Osteoblast (primary cell): ENCODE measurements around the gene SART3. TPM values are rescaled to one million over a fixed set of nuclear protein-coding genes. Genes with fewer than 3 reads are reported as not detected.
"Not testable (repeated sequence)": the region's sequence is repeated elsewhere in the genome, so short reads cannot be mapped to it uniquely, and the experiment has no call there.

Source experiments
- DNase-seq: peaks from one replicate; pipeline ENCODE4 v3.0.0; 2011; ENCODE audit warnings: low spot score, mixed read lengths; ENCODE audit not compliant: insufficient read length; ENCODE audit errors: missing footprints
- H2AFZ ChIP-seq: 2 replicates; pipeline ENCODE4 v1.6.0; 2011; ENCODE audit warnings: mild to moderate bottlenecking, low read length
- H3K27ac ChIP-seq: 2 replicates; pipeline ENCODE4 v1.5.1; 2011; ENCODE audit warnings: mild to moderate bottlenecking, low read depth, low read length, moderate library complexity
- H3K27me3 ChIP-seq: 2 replicates; pipeline ENCODE4 v1.6.0; 2012; ENCODE audit warnings: mild to moderate bottlenecking, control low read depth, inconsistent platforms, low read length, moderate library complexity; ENCODE audit not compliant: insufficient read depth
- H3K36me3 ChIP-seq: 2 replicates; pipeline ENCODE4 v1.5.1; 2011; ENCODE audit warnings: mild to moderate bottlenecking, low read length, control low read depth, moderate library complexity; ENCODE audit not compliant: insufficient read depth
- H3K4me1 ChIP-seq: 2 replicates; pipeline ENCODE4 v1.5.1; 2011; ENCODE audit warnings: mild to moderate bottlenecking, low read length, control low read depth, moderate library complexity; ENCODE audit not compliant: insufficient read depth
- H3K4me2 ChIP-seq: 2 replicates; pipeline ENCODE4 v1.6.0; 2011; ENCODE audit warnings: mild to moderate bottlenecking, low read length; ENCODE audit not compliant: insufficient read depth
- H3K4me3 ChIP-seq: fragments of 200-600 bp; sonication (generic); 3 replicates; pipeline ENCODE4 v1.5.1; 2012; ENCODE audit warnings: mild to moderate bottlenecking, low read length, inconsistent platforms; ENCODE audit not compliant: insufficient read depth
- H3K79me2 ChIP-seq: 2 replicates; pipeline ENCODE4 v1.6.0; 2012; ENCODE audit warnings: mild to moderate bottlenecking, low read length, control low read depth, inconsistent platforms; ENCODE audit not compliant: insufficient read depth
- H3K9me3 ChIP-seq: 2 replicates; pipeline ENCODE4 v1.5.1; 2011; ENCODE audit warnings: low read depth, low read length, control low read depth
- H4K20me1 ChIP-seq: 2 replicates; pipeline ENCODE4 v1.6.0; 2012; ENCODE audit warnings: mild to moderate bottlenecking, low read length, control low read depth; ENCODE audit not compliant: insufficient read depth
- CTCF ChIP-seq: IDR thresholded peaks from 2 replicates; pipeline ENCODE4 v1.5.1; 2011; ENCODE audit warnings: mild to moderate bottlenecking, low read depth, low read length, moderate library complexity; ENCODE audit errors: extremely low read depth
- total RNA-seq: library from RNA; depleted of rRNA; stranded (reverse); fragments of >200 nt; gene quantifications from 2 replicates; pipeline ENCODE4 v1.2.3, GENCODE V29; 2012

Gene SART3
- total RNA-seq, 1 donor = 57.9 TPM

GRCh38 chr12:108578264-108578663, 17.3 kb upstream of the SART3 start:
- no peak for TF ChIP-seq CTCF
- no peak overlapping the region for H2AFZ ChIP-seq
- DNase-seq = no peak

GRCh38 chr12:108577458-108577857, 16.5 kb upstream of the SART3 start:
- Histone ChIP-seq H3K27me3 (no peaks in the 10 kb centered on the region), H3K4me3 (no peak overlapping the region), H3K27ac (no peak overlapping the region), H3K9me3 (no peaks in the 10 kb centered on the region), H2AFZ (no peak overlapping the region), H3K4me2 (no peak overlapping the region), H3K4me1 (peaks cover 11% of the 10 kb centered on the region), H3K79me2 (no peaks in the 10 kb centered on the region), H4K20me1 (no peaks in the 10 kb centered on the region), H3K36me3 (no peaks in the 10 kb centered on the region)
- TF ChIP-seq CTCF = no peak
- no peak for DNase-seq

More at GRCh38 chr12:108578264-108578663, 17.3 kb upstream of the SART3 start:
- H4K20me1 ChIP-seq = no peaks in the 10 kb centered on the region
- no peaks in the 10 kb centered on the region for H3K79me2 ChIP-seq
- no peaks in the 10 kb centered on the region for H3K36me3 ChIP-seq
- H3K4me2 ChIP-seq = no peak overlapping the region
- H3K27ac ChIP-seq = no peak overlapping the region
- no peak overlapping the region for H3K4me3 ChIP-seq
- no peaks in the 10 kb centered on the region for H3K9me3 ChIP-seq
- H3K27me3 ChIP-seq = no peaks in the 10 kb centered on the region
- peaks cover 11% of the 10 kb centered on the region for H3K4me1 ChIP-seq

GRCh38 chr12:108576660-108577234, 15.8 kb upstream of the SART3 start:
- Histone ChIP-seq H3K4me1 (peaks cover 11% of the 10 kb centered on the region), H3K4me3 (no peak overlapping the region), H3K27me3 (no peaks in the 10 kb centered on the region), H3K36me3 (no peaks in the 10 kb centered on the region), H4K20me1 (no peaks in the 10 kb centered on the region), H3K4me2 (no peak overlapping the region), H2AFZ (no peak overlapping the region), H3K79me2 (no peaks in the 10 kb centered on the region), H3K27ac (peak overlapping the region; percentile 29), H3K9me3 (no peaks in the 10 kb centered on the region)
- TF ChIP-seq CTCF = no peak
- DNase-seq = peak; percentile 62

GRCh38 chr12:108575199-108575912, 14.4 kb upstream of the SART3 start:
- Histone ChIP-seq H3K9me3 (no peaks in the 10 kb centered on the region), H3K27me3 (no peaks in the 10 kb centered on the region), H3K79me2 (no peaks in the 10 kb centered on the region), H3K36me3 (no peaks in the 10 kb centered on the region), H2AFZ (no peak overlapping the region), H3K4me1 (peaks cover 11% of the 10 kb centered on the region), H3K4me2 (no peak overlapping the region), H4K20me1 (no peaks in the 10 kb centered on the region), H3K4me3 (no peak overlapping the region), H3K27ac (no peak overlapping the region)
- DNase-seq = no peak
- no peak for TF ChIP-seq CTCF

- peaks cover 11% of the 10 kb centered on the region for H3K4me1 ChIP-seq
- not testable (repeated sequence) for H3K4me3 ChIP-seq, H3K36me3 ChIP-seq, DNase-seq, H2AFZ ChIP-seq, H3K27ac ChIP-seq, H3K79me2 ChIP-seq, H3K4me2 ChIP-seq, H3K27me3 ChIP-seq, H3K9me3 ChIP-seq, H4K20me1 ChIP-seq
Observed at GRCh38 chr12:108574276-108574675, 13.3 kb upstream of the SART3 start.
